IMR-90 (cell line): Measurements from ENCODE around the gene TCF12. TPM values are rescaled to one million over a fixed set of nuclear protein-coding genes. Genes with fewer than 3 reads are reported as not detected.

ENCODE experiments used
- ATAC-seq: fragments of 200-7000 bp; cut with Tn5 transposase; 2 replicates; pipeline ENCODE4 v1.9.1; 2020; ENCODE audit warnings: low read depth, mild to moderate bottlenecking, moderate library complexity
- BruUV-seq: library from RNA; stranded (reverse); fragments of 400-500 nt; replicated peaks from 2 replicates; lab custom pipeline; 2021; lab: Mats Ljungman, UMichigan
- CTCF ChIA-PET: fragments of 300-600 bp; formaldehyde crosslinking; extraction: SDS; loops from one replicate; lab custom pipeline; 2021; ENCODE audit warnings: antibody characterized with exemption; lab: Yijun Ruan, JAX
- POLR2A ChIA-PET: fragments of 300-600 bp; sonication (Branson Sonifier 250); formaldehyde crosslinking; loops from one replicate; lab custom pipeline; 2022; ENCODE audit warnings: antibody characterized with exemption; ENCODE audit not compliant: unreplicated experiment; lab: Charles Lee
- DNase-seq: peaks from one replicate; pipeline ENCODE4 v3.0.0; 2013
- H2AFZ ChIP-seq: replicated peaks from 2 replicates; pipeline ENCODE3; 2013; ENCODE audit warnings: low read length, mild to moderate bottlenecking; ENCODE audit not compliant: poor library complexity
- H2AK5ac ChIP-seq: 2 replicates; pipeline ENCODE4 v1.6.1; 2013; ENCODE audit warnings: low read depth, low read length, inconsistent platforms
- H2AK9ac ChIP-seq: replicated peaks from 2 replicates; pipeline ENCODE3; 2013; ENCODE audit warnings: mild to moderate bottlenecking, low read depth, low read length, moderate library complexity; ENCODE audit not compliant: poor library complexity
- H2BK120ac ChIP-seq: 2 replicates; pipeline ENCODE4 v1.6.1; 2013; ENCODE audit warnings: low read depth, low read length, inconsistent platforms
- H2BK15ac ChIP-seq: 3 replicates; pipeline ENCODE4 v1.6.1; 2013; ENCODE audit warnings: low read depth, low read length, inconsistent platforms
- H2BK20ac ChIP-seq: 2 replicates; pipeline ENCODE4 v1.6.1; 2013; ENCODE audit warnings: low read depth, mild to moderate bottlenecking, inconsistent platforms, low read length, moderate library complexity
- H2BK5ac ChIP-seq: 2 replicates; pipeline ENCODE4 v1.6.1; 2013; ENCODE audit warnings: mild to moderate bottlenecking, low read depth, low read length, inconsistent platforms; ENCODE audit not compliant: poor library complexity, severe bottlenecking
- H3K14ac ChIP-seq: replicated peaks from 2 replicates; pipeline ENCODE4 v1.6.1; 2013; ENCODE audit warnings: low read depth, low read length, inconsistent platforms
- H3K18ac ChIP-seq: 2 replicates; pipeline ENCODE4 v1.6.1; 2013; ENCODE audit warnings: low read depth, low read length, control low read depth
- H3K23ac ChIP-seq: 2 replicates; pipeline ENCODE4 v1.6.1; 2013; ENCODE audit warnings: low read depth, low read length, inconsistent platforms
- H3K27ac ChIP-seq: 2 replicates; pipeline ENCODE4 v1.5.1; 2013; ENCODE audit warnings: mild to moderate bottlenecking, control low read depth, low read length; ENCODE audit not compliant: insufficient read depth
- H3K27me3 ChIP-seq: 2 replicates; pipeline ENCODE4 v1.6.1; 2013; ENCODE audit warnings: low read length; ENCODE audit not compliant: control insufficient read depth, insufficient read depth
- H3K36me3 ChIP-seq: 2 replicates; pipeline ENCODE4 v1.6.1; 2013; ENCODE audit warnings: low read length, mixed read lengths; ENCODE audit not compliant: control insufficient read depth, insufficient read depth
- H3K4ac ChIP-seq: 2 replicates; pipeline ENCODE4 v1.6.1; 2013; ENCODE audit warnings: low read depth, low read length, inconsistent platforms
- H3K4me1 ChIP-seq: 2 replicates; pipeline ENCODE4 v1.6.1; 2013; ENCODE audit warnings: low read length, mixed read lengths; ENCODE audit not compliant: control insufficient read depth, insufficient read depth
- H3K4me2 ChIP-seq: 2 replicates; pipeline ENCODE4 v1.6.1; 2013; ENCODE audit warnings: low read depth, mild to moderate bottlenecking, control low read depth, low read length, moderate library complexity
- H3K4me3 ChIP-seq: 2 replicates; pipeline ENCODE4 v1.5.1; 2013; ENCODE audit warnings: low read depth, mild to moderate bottlenecking, control low read depth, low read length, moderate library complexity; ENCODE audit not compliant: insufficient read depth
- H3K56ac ChIP-seq: 2 replicates; pipeline ENCODE4 v1.6.1; 2013; ENCODE audit warnings: low read length, inconsistent platforms; ENCODE audit not compliant: insufficient read depth; ENCODE audit errors: extremely low read depth
- H3K79me1 ChIP-seq, 2 experiments: 2 replicates each; pipeline ENCODE4 v1.6.1; 2013; ENCODE audit warnings: low read length in 2 of 2, inconsistent platforms in 1 of 2, low read depth in 1 of 2
- H3K9ac ChIP-seq: 2 replicates; pipeline ENCODE4 v1.6.1; 2013; ENCODE audit warnings: low read depth, low read length, control low read depth
- H3K9me1 ChIP-seq: 2 replicates; pipeline ENCODE4 v1.6.1; 2013; ENCODE audit warnings: low read length, inconsistent platforms; ENCODE audit not compliant: insufficient read depth
- H3K9me3 ChIP-seq: 2 replicates; pipeline ENCODE4 v1.6.1; 2013; ENCODE audit warnings: low read length; ENCODE audit not compliant: control insufficient read depth, insufficient read depth
- H4K20me1 ChIP-seq: 2 replicates; pipeline ENCODE4 v1.6.1; 2013; ENCODE audit warnings: low read length, inconsistent platforms; ENCODE audit not compliant: insufficient read depth
- H4K5ac ChIP-seq: 2 replicates; pipeline ENCODE4 v1.6.1; 2013; ENCODE audit warnings: mild to moderate bottlenecking, low read depth, low read length, control low read depth
- H4K8ac ChIP-seq, 2 experiments: 2 replicates each; pipeline ENCODE4 v1.6.1; 2013; ENCODE audit warnings: low read depth in 2 of 2, low read length in 2 of 2, control low read depth in 1 of 2, inconsistent platforms in 1 of 2
- H4K91ac ChIP-seq: 2 replicates; pipeline ENCODE4 v1.6.1; 2013; ENCODE audit warnings: low read depth, low read length, inconsistent platforms; ENCODE audit not compliant: insufficient read depth
- CEBPB ChIP-seq: IDR thresholded peaks from 2 replicates; pipeline ENCODE4 v1.6.1; 2012; ENCODE audit warnings: low read depth, low read length, improper control_type of control experiment
- FOS ChIP-seq: fragments of 150-350 bp; IDR thresholded peaks from 2 replicates; pipeline ENCODE4 v1.6.1; 2016; ENCODE audit warnings: low read depth, low read length
- MAFK ChIP-seq: IDR thresholded peaks from 2 replicates; pipeline ENCODE4 v1.6.1; 2012; ENCODE audit warnings: low read depth, low read length, improper control_type of control experiment
- NFE2L2 ChIP-seq: fragments of 150-350 bp; IDR thresholded peaks from 2 replicates; pipeline ENCODE4 v1.6.1; 2016; ENCODE audit warnings: low read depth, mild to moderate bottlenecking, low read length
- WGBS, 2 experiments: methylation state at CpG; one replicate each; pipeline versions ENCODE4 v1.1.5 to v1.1.7; 2013; ENCODE audit warnings: missing lambda C conversion rate in 2 of 2; ENCODE audit not compliant: insufficient read length in 1 of 2; ENCODE audit errors: extremely low coverage in 2 of 2; 5-methylcytosine and 5-hydroxymethylcytosine counted together
- dilution Hi-C: fragments of 300-500 bp; cut with HindIII; formaldehyde crosslinking; loops from one replicate; pipeline ENCODE4 v1.14.3; 2018; ENCODE audit warnings: low sequenced_read_pairs; ENCODE audit not compliant: unreplicated experiment
- in situ Hi-C: fragments of 300-500 bp; cut with MboI; formaldehyde crosslinking; loops from 3 replicates; pipeline ENCODE4 v1.14.3; 2019; ENCODE audit warnings: low sequenced_read_pairs, inconsistent platforms, mixed read lengths
- intact Hi-C: fragments of 100-400 bp; cut with micrococcal nuclease; formaldehyde crosslinking; loops from 2 replicates; pipeline ENCODE4 v1.10.0; 2022
- polyA plus RNA-seq, 3 experiments: library from polyadenylated mRNA; depleted of rRNA; stranded (reverse); fragments of >200 nt; gene quantifications; 2 replicates each; pipeline ENCODE4 v1.2.3, GENCODE V29; 2012; ENCODE audit warnings: low replicate concordance in 1 of 3
- total RNA-seq: library from RNA; depleted of rRNA; stranded (reverse); fragments of >200 nt; gene quantifications from 2 replicates; pipeline ENCODE4 v1.2.3, GENCODE V29; 2012

The TCF12 gene
- total and polyA plus RNA-seq, 2 of the 4 experiments (the other 2 are of a cell fraction), result 79.4 to 160 TPM

DNA sequence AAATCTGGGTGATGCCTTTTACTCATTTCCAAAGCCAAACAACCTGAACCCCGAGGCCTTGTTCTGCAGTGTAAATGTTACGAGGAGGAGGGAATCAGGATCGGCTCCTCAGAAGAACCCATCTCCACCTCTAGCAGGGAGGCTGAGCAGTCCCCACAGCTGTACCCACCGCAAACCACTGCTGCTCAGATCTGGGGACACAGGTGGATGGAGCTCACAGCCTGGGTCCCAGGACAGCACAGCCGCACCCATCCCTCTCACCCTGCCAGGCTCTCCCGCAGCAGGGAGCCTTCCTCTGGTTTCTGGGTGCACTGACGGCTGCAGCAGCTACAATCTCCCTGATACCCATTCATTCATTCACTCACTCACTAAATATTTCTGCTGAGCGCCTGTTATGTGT is 413.9 kb downstream of the TCF12 start:
- CTCF ChIA-PET, result no interaction called here

More for the DNA sequence above, 413.9 kb downstream of the TCF12 start:
- peaks cover 10% of the 10 kb centered on the region for H3K9me1 ChIP-seq
- H3K4me3 ChIP-seq, result no peak overlapping the region
- H4K91ac ChIP-seq, result no peak overlapping the region
- H3K27me3 ChIP-seq, result no peaks in the 10 kb centered on the region
- 97% methylated on average over 4 of the region's 8 CpGs; no CpG with 5 or more reads in 1 of the 2 experiments for WGBS, 2 experiments
- no peaks in the 10 kb centered on the region for H3K79me1 ChIP-seq
- no peak overlapping the region for H4K8ac ChIP-seq
- intact Hi-C loops, result no loop called here
- no peak overlapping the region for H2BK20ac ChIP-seq
- H3K56ac ChIP-seq, result no peak overlapping the region
- H3K4me1 ChIP-seq, result peaks cover 4% of the 10 kb centered on the region
- H2AK5ac ChIP-seq, result no peak overlapping the region
- in situ Hi-C loops, result no loop called here
- dilution Hi-C loops, result loop anchor here (25.0 kb wide), 1 partner anchor 205 kb away; no protein-coding TSS in a partner anchor
- no peak overlapping the region for H3K9ac ChIP-seq
- no peaks in the 10 kb centered on the region for H3K9me3 ChIP-seq
- TF ChIP-seq MAFK, result no peak
- TF ChIP-seq FOS, result no peak
- no peak for TF ChIP-seq NFE2L2
- TF ChIP-seq CEBPB, result no peak
- H3K18ac ChIP-seq, result no peak overlapping the region
- no peak overlapping the region for H3K23ac ChIP-seq
- peak overlapping the region; percentile 59 for H2AK9ac ChIP-seq
- POLR2A ChIA-PET, result no interaction called here
- no peak overlapping the region for H2BK5ac ChIP-seq
- no peaks in the 10 kb centered on the region for H4K20me1 ChIP-seq
- H2BK15ac ChIP-seq, result no peak overlapping the region
- no peak overlapping the region for H2AFZ ChIP-seq
- no peaks in the 10 kb centered on the region for H3K36me3 ChIP-seq
- ATAC-seq (no peak), DNase-seq (no peak)
- no peak overlapping the region for H2BK120ac ChIP-seq
- no peak overlapping the region for H4K5ac ChIP-seq
- BruUV-seq, result no TSS peak
- no peak overlapping the region; the same call in 1 of the 2 replicates for H3K4ac ChIP-seq
- H3K14ac ChIP-seq, result no peak overlapping the region
- no peak overlapping the region for H3K27ac ChIP-seq
- no peak overlapping the region for H3K4me2 ChIP-seq
